T-cell (primary cell): ENCODE data around the gene HES2. TPM values are rescaled to one million over a fixed set of nuclear protein-coding genes. Genes with fewer than 3 reads are reported as not detected.

Source experiments
- ATAC-seq, 4 experiments: fragments of 200-7000 bp in 3 of 4; fragments of 150-1000 bp in 1 of 4; cut with Tn5 transposase; replicated peaks in 1 of 4; 1 replicate in 3 of 4; 2 replicates in 1 of 4; pipeline ENCODE4 v1.10.0; 2021; ENCODE audit warnings: moderate library complexity in 3 of 4, mild to moderate bottlenecking in 2 of 4, moderate number of reproducible peaks in 1 of 4
- CTCF ChIA-PET, 2 donors: fragments of 300-600 bp; sonication (Branson Sonifier 250); formaldehyde crosslinking; loops; one replicate each; lab custom pipeline; 2022; ENCODE audit warnings: antibody characterized with exemption in 2 of 2; lab: Charles Lee
- POLR2A ChIA-PET, 2 donors: fragments of 300-600 bp; sonication (Branson Sonifier 250); formaldehyde crosslinking; loops; one replicate each; lab custom pipeline; 2022; ENCODE audit warnings: antibody characterized with exemption in 2 of 2; lab: Charles Lee
- DNase-seq, 35 experiments: peaks; one replicate each; pipeline versions ENCODE4 v3.0.0 to v3.0.0-alpha.2; 2013 to 2023
- H3K27ac ChIP-seq: one replicate; pipeline ENCODE4 v1.5.1; 2013; ENCODE audit warnings: low read length
- H3K27me3 ChIP-seq, 2 experiments: replicated peaks in 1 of 2; 1 replicate in 1 of 2; 2 replicates in 1 of 2; pipeline versions ENCODE4 v1.6.1 to v1.7.0; 2013; ENCODE audit warnings: low read length in 1 of 2, mixed read lengths in 1 of 2; ENCODE audit not compliant: control insufficient read depth in 2 of 2, insufficient read depth in 2 of 2; ENCODE audit errors: extremely low read depth in 1 of 2
- H3K36me3 ChIP-seq, 2 donors: 1 replicate in 1 of 2; 2 replicates in 1 of 2; pipeline versions ENCODE4 v1.6.1 to v1.7.0; 2013; ENCODE audit warnings: low read length in 1 of 2; ENCODE audit not compliant: control insufficient read depth in 2 of 2, insufficient read depth in 1 of 2; ENCODE audit errors: extremely low read depth in 1 of 2
- H3K4me1 ChIP-seq, 2 experiments: 1 replicate in 1 of 2; 2 replicates in 1 of 2; pipeline versions ENCODE4 v1.6.1 to v1.7.0; 2013; ENCODE audit warnings: low read length in 2 of 2, mixed read lengths in 1 of 2; ENCODE audit not compliant: insufficient read depth in 2 of 2, control insufficient read depth in 1 of 2; ENCODE audit errors: extremely low read depth in 1 of 2
- H3K4me3 ChIP-seq, 2 donors: 1 replicate in 1 of 2; 2 replicates in 1 of 2; pipeline versions ENCODE4 v1.5.1 to v1.7.0; 2013; ENCODE audit warnings: mild to moderate bottlenecking in 2 of 2, low read length in 1 of 2, moderate library complexity in 1 of 2; ENCODE audit not compliant: control insufficient read depth in 1 of 2; ENCODE audit errors: extremely low read depth in 1 of 2
- H3K9me3 ChIP-seq: 2 replicates; pipeline ENCODE4 v1.7.0; 2013
- H3K27ac Mint-ChIP-seq, 2 donors: one replicate each; pipeline ENCODE4 v1.8.0; 2020 to 2021; ENCODE audit warnings: mild to moderate bottlenecking in 2 of 2, mixed read lengths in 2 of 2
- H3K27me3 Mint-ChIP-seq, 2 donors: one replicate each; pipeline ENCODE4 v1.8.0; 2021 to 2022; ENCODE audit warnings: mixed read lengths in 2 of 2
- H3K36me3 Mint-ChIP-seq: one replicate; pipeline ENCODE4 v1.8.0; 2021; ENCODE audit warnings: mixed read lengths
- H3K4me1 Mint-ChIP-seq, 3 donors: one replicate each; pipeline ENCODE4 v1.8.0; 2020 to 2022; ENCODE audit warnings: mixed read lengths in 3 of 3, mild to moderate bottlenecking in 1 of 3
- H3K4me3 Mint-ChIP-seq, 3 donors: one replicate each; pipeline ENCODE4 v1.8.0; 2020 to 2022; ENCODE audit warnings: mild to moderate bottlenecking in 3 of 3, mixed read lengths in 3 of 3, moderate library complexity in 3 of 3
- H3K9me3 Mint-ChIP-seq, 3 donors: one replicate each; pipeline ENCODE4 v1.8.0; 2020 to 2022; ENCODE audit warnings: mixed read lengths in 3 of 3
- WGBS: methylation state at CpG from one replicate; pipeline ENCODE4 v1.1.5; 2013; ENCODE audit warnings: missing lambda C conversion rate; ENCODE audit not compliant: insufficient coverage; 5-methylcytosine and 5-hydroxymethylcytosine counted together
- total RNA-seq, 35 experiments: library from RNA in 6 of 35; stranded (reverse) in 6 of 35; fragments of 120-200 nt in 1 of 35; gene quantifications; one replicate each; pipeline versions ENCODE4 v1.2.1 to v1.2.4 and lab custom pipeline; 2013 to 2026

The HES2 gene
- total RNA-seq, 5 donors from 2014 or later (not counting 1 experiment from before 2014, with no cell fraction given), result 0.16 TPM; not detected in 4

DNA sequence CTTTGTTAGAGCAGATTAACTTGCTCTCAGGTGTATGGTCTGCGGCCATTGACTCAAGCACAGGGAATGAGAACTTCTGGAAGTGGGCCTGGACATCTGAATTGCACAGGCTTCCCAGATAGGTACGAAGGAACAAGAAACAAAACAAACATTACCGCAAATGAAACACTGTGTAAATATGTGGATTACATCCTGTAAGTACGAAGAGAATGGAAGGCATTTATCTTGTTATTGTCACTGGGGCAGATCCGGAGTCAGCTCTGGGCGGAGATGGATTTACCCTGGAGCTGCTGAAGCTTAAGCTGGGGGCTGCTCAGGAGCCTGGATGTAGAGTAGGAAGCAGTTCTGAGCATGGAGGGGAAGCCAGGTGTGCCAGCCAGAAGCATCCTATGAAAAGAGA lies 6.8 kb downstream of the HES2 start:
- POLR2A ChIA-PET, result interaction anchor here in 1 of 2 donors (0.6 kb wide), 1 partner anchor 10 kb away, joined by 3 read pairs; no protein-coding TSS in a partner anchor
- CTCF ChIA-PET, result interaction anchor here in 1 of 2 donors (0.7 kb wide), 1 partner anchor 47 kb away, joined by 5 read pairs; no protein-coding TSS in a partner anchor
- H3K36me3 ChIP-seq, result no peaks in the 10 kb centered on the region
- no peaks in the 10 kb centered on the region for H3K9me3 Mint-ChIP-seq
- no peak overlapping the region for H3K27ac ChIP-seq
- H3K27me3 Mint-ChIP-seq, result peaks cover 34 to 65% of the 10 kb centered on the region in 2 donors
- no peak overlapping the region for H3K4me3 Mint-ChIP-seq
- ATAC-seq, result no peak
- DNase-seq, result no peak
- H3K9me3 ChIP-seq, result no peaks in the 10 kb centered on the region
- peaks cover 4 to 7% (median 6%) of the 10 kb centered on the region in 3 donors for H3K4me1 Mint-ChIP-seq
- H3K36me3 Mint-ChIP-seq, result no peaks in the 10 kb centered on the region
- H3K4me1 ChIP-seq, result peaks cover 0 to 8% of the 10 kb centered on the region in 2 experiments
- peaks cover 2 to 77% of the 10 kb centered on the region in 2 experiments for H3K27me3 ChIP-seq
- H3K27ac Mint-ChIP-seq, result no peak overlapping the region
- WGBS, result 95% methylated on average over 4 of the region's 6 CpGs
- no peak overlapping the region for H3K4me3 ChIP-seq

DNA sequence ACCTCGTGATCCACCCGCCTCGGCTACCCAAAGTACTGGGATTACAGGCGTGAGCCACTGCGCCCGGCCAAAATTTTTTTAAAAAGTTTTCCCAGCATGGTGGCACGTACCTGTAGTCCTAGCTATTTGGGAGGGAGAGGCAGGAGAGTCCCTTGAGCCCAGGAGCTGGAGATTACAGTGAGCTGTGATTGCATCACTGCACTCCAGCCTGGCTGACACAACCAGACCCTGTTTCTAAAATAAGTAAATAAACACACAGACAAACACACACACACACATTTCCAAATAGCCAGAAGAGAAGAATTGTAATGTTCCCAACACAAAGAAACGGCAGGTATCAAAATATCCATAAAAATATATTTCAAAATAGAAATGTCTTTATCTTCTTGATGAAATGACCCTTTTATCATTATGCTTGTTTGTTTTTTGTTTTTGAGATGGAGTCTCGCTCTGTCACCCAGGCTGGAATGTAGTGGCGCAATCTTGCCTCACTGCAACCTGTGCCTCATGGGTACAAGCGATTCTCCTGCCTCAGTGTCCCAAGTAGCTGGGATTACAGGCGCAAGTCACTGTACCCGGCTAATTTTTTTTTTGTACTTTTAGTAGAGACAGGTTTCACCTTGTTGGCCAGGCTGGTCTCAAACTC lies 9.3 kb downstream of the HES2 start:
- Histone ChIP-seq H3K4me3 (no peak overlapping the region), H3K27ac (no peak overlapping the region), H3K9me3 (no peaks in the 10 kb centered on the region), H3K27me3 (peaks cover 0 to 52% of the 10 kb centered on the region in 2 experiments), H3K4me1 (peaks cover 0 to 8% of the 10 kb centered on the region in 2 experiments), H3K36me3 (no peaks in the 10 kb centered on the region)
- WGBS, result 85% methylated on average over 4 of the region's 13 CpGs
- ATAC-seq, result no peak
- Mint-ChIP-seq H3K4me3 (no peak overlapping the region), H3K27ac (no peak overlapping the region), H3K27me3 (peaks cover 12 to 43% of the 10 kb centered on the region in 2 donors), H3K36me3 (no peaks in the 10 kb centered on the region), H3K4me1 (peaks cover 4 to 7% (median 5%) of the 10 kb centered on the region in 3 donors), H3K9me3 (no peaks in the 10 kb centered on the region)
- POLR2A ChIA-PET, result no interaction called here
- DNase-seq, result no peak
- CTCF ChIA-PET, result no interaction called here

- CTCF ChIA-PET, result no interaction called here
- no peak overlapping the region for H3K4me3 Mint-ChIP-seq
- no peaks in the 10 kb centered on the region for H3K9me3 ChIP-seq
- peaks cover 0 to 6% of the 10 kb centered on the region in 2 experiments for H3K4me1 ChIP-seq
- H3K36me3 ChIP-seq, result no peaks in the 10 kb centered on the region
- POLR2A ChIA-PET, result no interaction called here
- no peaks in the 10 kb centered on the region for H3K36me3 Mint-ChIP-seq
- H3K4me1 Mint-ChIP-seq, result peaks cover 5 to 7% (median 5%) of the 10 kb centered on the region in 3 donors
- WGBS, result no CpG with 5 or more reads among the region's 6 CpGs
- H3K27ac ChIP-seq, result no peak overlapping the region
- H3K27ac Mint-ChIP-seq, result no peak overlapping the region
- no peak overlapping the region for H3K4me3 ChIP-seq
- peaks cover 0 to 45% of the 10 kb centered on the region in 2 experiments for H3K27me3 ChIP-seq
- no peaks in the 10 kb centered on the region for H3K9me3 Mint-ChIP-seq
- peaks cover 9 to 37% of the 10 kb centered on the region in 2 donors for H3K27me3 Mint-ChIP-seq
- ATAC-seq, result no peak
- no peak for DNase-seq
Observed at GRCh38 chr1:6409733-6410132, 10.0 kb downstream of the HES2 start.

GRCh38 chr1:6409053-6409452 lies 10.7 kb downstream of the HES2 start:
- Histone ChIP-seq H3K4me1 (no peaks in the 10 kb centered on the region), H3K36me3 (no peaks in the 10 kb centered on the region), H3K9me3 (no peaks in the 10 kb centered on the region), H3K27me3 (peaks cover 0 to 38% of the 10 kb centered on the region in 2 experiments), H3K27ac (no peak overlapping the region), H3K4me3 (no peak overlapping the region)
- no peak overlapping the region for H3K4me3 Mint-ChIP-seq
- H3K4me1 Mint-ChIP-seq, result peaks cover under 1 to 2% (median 2%) of the 10 kb centered on the region in 3 donors
- peaks cover 4 to 31% of the 10 kb centered on the region in 2 donors for H3K27me3 Mint-ChIP-seq
- no peaks in the 10 kb centered on the region for H3K36me3 Mint-ChIP-seq
- ChIA-PET POLR2A (no interaction called here), CTCF (interaction anchor here in 1 of 2 donors (0.6 kb wide), 1 partner anchor 13 kb away, joined by 6 read pairs; no protein-coding TSS in a partner anchor)
- H3K9me3 Mint-ChIP-seq, result no peaks in the 10 kb centered on the region
- no peak for ATAC-seq
- peak overlapping the region in 1 of 2 donors; percentile 9 for H3K27ac Mint-ChIP-seq
- 89% methylated on average over 4 of the region's 4 CpGs for WGBS
- DNase-seq, result no peak

- Mint-ChIP-seq H3K27me3 (peaks cover 4 to 20% of the 10 kb centered on the region in 2 donors), H3K36me3 (no peaks in the 10 kb centered on the region), H3K4me3 (no peak overlapping the region), H3K9me3 (no peaks in the 10 kb centered on the region), H3K4me1 (peaks cover 0 to 2% (median 2%) of the 10 kb centered on the region in 3 donors), H3K27ac (no peak overlapping the region)
- Histone ChIP-seq H3K27me3 (peaks cover 0 to 32% of the 10 kb centered on the region in 2 experiments), H3K4me3 (no peak overlapping the region), H3K36me3 (no peaks in the 10 kb centered on the region), H3K27ac (no peak overlapping the region), H3K9me3 (no peaks in the 10 kb centered on the region), H3K4me1 (no peaks in the 10 kb centered on the region)
- CTCF ChIA-PET, result interaction anchor here (0.7 to 0.8 kb wide), 2 partner anchors 23 to 64 kb away, joined by 3 to 8 read pairs; no protein-coding TSS in a partner anchor
- POLR2A ChIA-PET, result no interaction called here
- no peak for ATAC-seq
- DNase-seq, result no peak
- 71% methylated on average over 2 of the region's 6 CpGs for WGBS
Observed at GRCh38 chr1:6408023-6408422, 11.7 kb downstream of the HES2 start.

DNA sequence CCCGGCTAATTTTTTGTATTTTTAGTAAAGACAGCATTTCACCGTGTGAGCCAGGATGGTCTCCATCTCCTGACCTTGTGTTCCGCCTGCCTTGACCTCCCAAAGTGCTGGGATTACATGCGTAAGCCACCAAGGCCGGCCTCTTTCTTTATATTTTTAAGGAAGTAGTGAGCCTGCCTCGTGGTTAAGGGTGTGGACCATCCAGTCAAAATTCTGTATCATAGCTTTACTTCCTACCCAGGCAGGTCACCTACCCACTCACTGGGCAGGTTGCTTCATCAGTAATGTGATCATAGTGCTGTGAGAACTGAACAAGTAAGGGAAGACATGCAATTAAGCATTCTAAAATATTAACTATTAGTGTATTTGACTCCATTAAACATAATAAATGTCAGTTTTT lies 18.0 kb downstream of the HES2 start:
- Histone ChIP-seq H3K4me3 (no peak overlapping the region), H3K4me1 (no peaks in the 10 kb centered on the region), H3K9me3 (no peaks in the 10 kb centered on the region), H3K27ac (no peak overlapping the region), H3K27me3 (peaks cover 0 to 14% of the 10 kb centered on the region in 2 experiments), H3K36me3 (no peaks in the 10 kb centered on the region)
- DNase-seq (no peak), ATAC-seq (no peak)
- no peak overlapping the region for H3K4me3 Mint-ChIP-seq
- WGBS, result 92% methylated on average over 2 of the region's 6 CpGs
- CTCF ChIA-PET, result interaction anchor here in 1 of 2 donors (1.4 kb wide), 1 partner anchor 54 kb away, joined by 6 read pairs; no protein-coding TSS in a partner anchor
- H3K9me3 Mint-ChIP-seq, result no peaks in the 10 kb centered on the region
- no peak overlapping the region for H3K27ac Mint-ChIP-seq
- no peaks in the 10 kb centered on the region for H3K36me3 Mint-ChIP-seq
- peaks cover 0 to 4% of the 10 kb centered on the region in 2 donors for H3K27me3 Mint-ChIP-seq
- H3K4me1 Mint-ChIP-seq, result peaks cover 0 to 2% (median 2%) of the 10 kb centered on the region in 3 donors
- POLR2A ChIA-PET, result no interaction called here
